H9 (cell line): ENCODE results near the gene TLE5. TPM values are rescaled to one million over a fixed set of nuclear protein-coding genes. Genes with fewer than 3 reads are reported as not detected.

ENCODE experiments used
- DNase-seq: peaks from one replicate; pipeline ENCODE4 v3.0.0-alpha.2; 2017
- H2AFZ ChIP-seq: one replicate; pipeline ENCODE4 v1.6.1; 2013; ENCODE audit warnings: mild to moderate bottlenecking, low read length, control low read depth, moderate library complexity
- H2AK5ac ChIP-seq: 2 replicates; pipeline ENCODE4 v1.6.1; 2013; ENCODE audit warnings: low read length, control low read depth, mixed read lengths; ENCODE audit not compliant: insufficient read length
- H2BK120ac ChIP-seq: one replicate; pipeline ENCODE4 v1.6.1; 2013; ENCODE audit warnings: low read depth, mild to moderate bottlenecking, low read length, control low read depth, inconsistent platforms; ENCODE audit not compliant: poor library complexity, severe bottlenecking
- H2BK12ac ChIP-seq: 2 replicates; pipeline ENCODE4 v1.6.1; 2013; ENCODE audit warnings: low read length, control low read depth, mixed read lengths, low read depth; ENCODE audit not compliant: insufficient read length
- H2BK15ac ChIP-seq: 2 replicates; pipeline ENCODE4 v1.6.1; 2013; ENCODE audit warnings: low read depth, low read length, control low read depth
- H2BK20ac ChIP-seq: one replicate; pipeline ENCODE4 v1.6.1; 2013; ENCODE audit warnings: low read depth, mild to moderate bottlenecking, low read length, control low read depth, inconsistent platforms; ENCODE audit not compliant: poor library complexity, severe bottlenecking
- H2BK5ac ChIP-seq: 2 replicates; pipeline ENCODE4 v1.6.1; 2013; ENCODE audit warnings: low read length, control low read depth, mixed read lengths; ENCODE audit not compliant: insufficient read length
- H3K14ac ChIP-seq: 2 replicates; pipeline ENCODE4 v1.6.1; 2013; ENCODE audit warnings: low read length, control low read depth; ENCODE audit not compliant: insufficient read depth
- H3K18ac ChIP-seq: 2 replicates; pipeline ENCODE4 v1.6.1; 2013; ENCODE audit warnings: low read depth, mild to moderate bottlenecking, mixed read lengths, low read length, control low read depth; ENCODE audit not compliant: insufficient read length
- H3K23ac ChIP-seq: 2 replicates; pipeline ENCODE4 v1.6.1; 2013; ENCODE audit warnings: low read length, control low read depth, mixed read lengths, low read depth; ENCODE audit not compliant: insufficient read length
- H3K23me2 ChIP-seq: 2 replicates; pipeline ENCODE4 v1.6.1; 2013; ENCODE audit warnings: low read depth, mild to moderate bottlenecking, mixed read lengths, low read length, control low read depth; ENCODE audit not compliant: insufficient read length, poor library complexity, severe bottlenecking
- H3K27ac ChIP-seq: 2 replicates; pipeline ENCODE4 v1.5.1; 2013; ENCODE audit warnings: low read length, control low read depth, mixed read lengths, low read depth; ENCODE audit not compliant: insufficient read length
- H3K27me3 ChIP-seq: 2 replicates; pipeline ENCODE4 v1.6.1; 2013; ENCODE audit warnings: low read length, control low read depth, inconsistent platforms; ENCODE audit not compliant: insufficient read depth
- H3K4ac ChIP-seq: 2 replicates; pipeline ENCODE4 v1.6.1; 2013; ENCODE audit warnings: low read depth, mild to moderate bottlenecking, control low read depth, inconsistent platforms, low read length, moderate library complexity
- H3K4me1 ChIP-seq: 2 replicates; pipeline ENCODE4 v1.6.1; 2013; ENCODE audit warnings: low read length, control low read depth, inconsistent platforms; ENCODE audit not compliant: insufficient read depth
- H3K4me2 ChIP-seq: 2 replicates; pipeline ENCODE4 v1.6.1; 2013; ENCODE audit warnings: low read length, control low read depth, mixed read lengths; ENCODE audit not compliant: insufficient read length, insufficient read depth
- H3K56ac ChIP-seq: 2 replicates; pipeline ENCODE4 v1.6.1; 2013; ENCODE audit warnings: low read depth, mild to moderate bottlenecking, mixed read lengths, low read length, control low read depth; ENCODE audit not compliant: insufficient read length
- H3K79me1 ChIP-seq: 2 replicates; pipeline ENCODE4 v1.6.1; 2013; ENCODE audit warnings: low read depth, mild to moderate bottlenecking, moderate library complexity, low read length, control low read depth, inconsistent platforms; ENCODE audit not compliant: insufficient read depth, poor library complexity, severe bottlenecking
- H3K79me2 ChIP-seq: 2 replicates; pipeline ENCODE4 v1.6.1; 2013; ENCODE audit warnings: low read length, control low read depth, inconsistent platforms; ENCODE audit not compliant: insufficient read depth
- H3K9ac ChIP-seq: 2 replicates; pipeline ENCODE4 v1.6.1; 2013; ENCODE audit warnings: low read length, control low read depth, mixed read lengths; ENCODE audit not compliant: insufficient read length; ENCODE audit errors: extremely low read depth
- H3K9me3 ChIP-seq: one replicate; pipeline ENCODE4 v1.6.1; 2013; ENCODE audit warnings: low read depth, low read length, inconsistent platforms; ENCODE audit not compliant: control insufficient read depth
- H3T11ph ChIP-seq: one replicate; pipeline ENCODE4 v1.6.1; 2013; ENCODE audit warnings: mild to moderate bottlenecking, low read length, control low read depth, inconsistent platforms
- H4K20me1 ChIP-seq: one replicate; pipeline ENCODE4 v1.6.1; 2013; ENCODE audit not compliant: control insufficient read depth, insufficient read length, insufficient read depth
- H4K5ac ChIP-seq: 2 replicates; pipeline ENCODE4 v1.6.1; 2013; ENCODE audit warnings: low read depth, mild to moderate bottlenecking, mixed read lengths, low read length, control low read depth; ENCODE audit not compliant: insufficient read length
- H4K8ac ChIP-seq: replicated peaks from 2 replicates; pipeline ENCODE4 v1.6.1; 2013; ENCODE audit warnings: low read length, control low read depth, mixed read lengths, low read depth; ENCODE audit not compliant: insufficient read length
- H4K91ac ChIP-seq: 2 replicates; pipeline ENCODE4 v1.6.1; 2013; ENCODE audit warnings: low read depth, mild to moderate bottlenecking, moderate library complexity, mixed read lengths, low read length, control low read depth; ENCODE audit not compliant: insufficient read length
- H3K27ac Mint-ChIP-seq, 3 experiments: 2 replicates in 2 of 3; 3 replicates in 1 of 3; pipeline ENCODE4 v1.8.0; 2020 to 2021; ENCODE audit warnings: mixed read lengths in 3 of 3, mild to moderate bottlenecking in 1 of 3, moderate library complexity in 1 of 3
- H3K27me3 Mint-ChIP-seq: 2 replicates; pipeline ENCODE4 v1.8.0; 2021; ENCODE audit warnings: low read depth, mild to moderate bottlenecking, moderate library complexity, mixed read lengths
- H3K36me3 Mint-ChIP-seq, 3 experiments: 2 replicates in 2 of 3; 3 replicates in 1 of 3; pipeline ENCODE4 v1.8.0; 2020 to 2021; ENCODE audit warnings: low read depth in 3 of 3, mixed read lengths in 3 of 3; ENCODE audit not compliant: insufficient read depth in 1 of 3
- H3K4me1 Mint-ChIP-seq, 2 experiments: 2 replicates each; pipeline ENCODE4 v1.8.0; 2020; ENCODE audit warnings: mixed read lengths in 2 of 2
- H3K4me3 Mint-ChIP-seq, 2 experiments: 2 replicates in 1 of 2; 3 replicates in 1 of 2; pipeline ENCODE4 v1.8.0; 2020 to 2021; ENCODE audit warnings: mild to moderate bottlenecking in 2 of 2, mixed read lengths in 2 of 2, moderate library complexity in 1 of 2
- H3K9me3 Mint-ChIP-seq, 2 experiments: 2 replicates in 1 of 2; 3 replicates in 1 of 2; pipeline ENCODE4 v1.8.0; 2020; ENCODE audit warnings: mild to moderate bottlenecking in 2 of 2, mixed read lengths in 2 of 2, moderate library complexity in 1 of 2
- CTCF ChIP-seq: fragments of 200-600 bp; sonication (generic); conservative IDR thresholded peaks from 3 replicates; pipeline ENCODE4 v1.8.0; 2021; ENCODE audit warnings: antibody characterized with exemption, mild to moderate bottlenecking
- WGBS: extraction: QIAGEN DNeasy Blood & Tissue Kit; methylation state at CpG from one replicate; pipeline ENCODE4 v1.1.7; 2013; ENCODE audit warnings: missing lambda C conversion rate, low lambda C conversion rate, mixed read lengths; ENCODE audit not compliant: insufficient read length; ENCODE audit errors: extremely low coverage; 5-methylcytosine and 5-hydroxymethylcytosine counted together
- total RNA-seq: library from RNA; stranded (reverse); gene quantifications from 2 replicates; pipeline ENCODE4 v1.2.1, GENCODE V29; 2021

TLE5 gene
- total RNA-seq, 1 experiment from 2014 or later: 221 TPM

- WGBS: no CpG with 5 or more reads among the region's 18 CpGs
- Mint-ChIP-seq H3K9me3 (no peaks in the 10 kb centered on the region; a peak in 1 of 5 replicates), H3K27ac (no peak overlapping the region), H3K4me3 (no peak overlapping the region; a peak in 1 of 5 replicates), H3K27me3 (peaks cover 4% of the 10 kb centered on the region), H3K36me3 (no peaks in the 10 kb centered on the region), H3K4me1 (peaks cover 0 to 12% of the 10 kb centered on the region in 2 experiments; a peak in 2 of 4 replicates)
- Histone ChIP-seq H2BK120ac (no peak overlapping the region), H3K79me1 (no peaks in the 10 kb centered on the region), H2AK5ac (no peak overlapping the region), H3K27ac (no peak overlapping the region), H3K23me2 (no peaks in the 10 kb centered on the region), H4K5ac (no peak overlapping the region), H3K9me3 (no peaks in the 10 kb centered on the region), H3K4me2 (no peak overlapping the region), H2BK5ac (no peak overlapping the region), H2AFZ (no peak overlapping the region), H3K4me1 (no peaks in the 10 kb centered on the region), H3T11ph (no peak overlapping the region), H3K56ac (no peak overlapping the region), H3K9ac (no peak overlapping the region), H2BK20ac (no peak overlapping the region), H2BK15ac (no peak overlapping the region), H2BK12ac (no peak overlapping the region), H4K20me1 (no peaks in the 10 kb centered on the region), H3K18ac (no peak overlapping the region), H4K8ac (no peak overlapping the region), H4K91ac (no peak overlapping the region), H3K23ac (no peak overlapping the region), H3K27me3 (no peaks in the 10 kb centered on the region), H3K4ac (no peak overlapping the region), H3K14ac (no peak overlapping the region), H3K79me2 (no peaks in the 10 kb centered on the region)
- DNase-seq: no peak
- TF ChIP-seq CTCF: no peak
These were observed 57.0 kb downstream of the TLE5 start for GRCh38 chr19:3005345-3005744.
